ENCODE measurements around the gene OR10G3. TPM values are rescaled to one million over a fixed set of nuclear protein-coding genes. Genes with fewer than 3 reads are reported as not detected.

Gene OR10G3, protein sequence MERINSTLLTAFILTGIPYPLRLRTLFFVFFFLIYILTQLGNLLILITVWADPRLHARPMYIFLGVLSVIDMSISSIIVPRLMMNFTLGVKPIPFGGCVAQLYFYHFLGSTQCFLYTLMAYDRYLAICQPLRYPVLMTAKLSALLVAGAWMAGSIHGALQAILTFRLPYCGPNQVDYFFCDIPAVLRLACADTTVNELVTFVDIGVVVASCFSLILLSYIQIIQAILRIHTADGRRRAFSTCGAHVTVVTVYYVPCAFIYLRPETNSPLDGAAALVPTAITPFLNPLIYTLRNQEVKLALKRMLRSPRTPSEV
- total RNA-seq = not detected in 2 replicates

DNA sequence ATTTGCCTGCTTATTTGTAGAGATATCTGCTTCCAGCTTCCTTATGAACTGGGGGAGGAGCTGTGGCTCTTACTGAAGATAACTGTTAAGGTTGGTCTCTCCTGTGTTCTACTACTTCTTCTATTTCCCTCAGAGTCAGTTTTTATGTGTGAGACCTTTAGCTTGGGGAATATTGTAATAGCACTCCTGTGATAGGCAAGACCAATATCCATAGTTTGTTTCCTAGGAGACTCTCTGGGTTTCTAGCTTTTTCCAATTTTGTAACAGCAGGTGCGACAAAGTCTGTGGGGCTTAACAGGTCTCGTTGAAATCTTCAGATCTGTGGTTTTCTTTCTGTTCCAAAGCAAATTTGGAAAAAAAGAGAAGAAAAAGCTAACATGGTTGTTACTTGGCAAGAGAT lies at the start of gene OR10G3:
Gene OR10G3, minus strand, starts transcription at position 101 of the 400 bp plus-strand sequence. CDS start 9,332 bp downstream, outside the sequence.

DNA sequence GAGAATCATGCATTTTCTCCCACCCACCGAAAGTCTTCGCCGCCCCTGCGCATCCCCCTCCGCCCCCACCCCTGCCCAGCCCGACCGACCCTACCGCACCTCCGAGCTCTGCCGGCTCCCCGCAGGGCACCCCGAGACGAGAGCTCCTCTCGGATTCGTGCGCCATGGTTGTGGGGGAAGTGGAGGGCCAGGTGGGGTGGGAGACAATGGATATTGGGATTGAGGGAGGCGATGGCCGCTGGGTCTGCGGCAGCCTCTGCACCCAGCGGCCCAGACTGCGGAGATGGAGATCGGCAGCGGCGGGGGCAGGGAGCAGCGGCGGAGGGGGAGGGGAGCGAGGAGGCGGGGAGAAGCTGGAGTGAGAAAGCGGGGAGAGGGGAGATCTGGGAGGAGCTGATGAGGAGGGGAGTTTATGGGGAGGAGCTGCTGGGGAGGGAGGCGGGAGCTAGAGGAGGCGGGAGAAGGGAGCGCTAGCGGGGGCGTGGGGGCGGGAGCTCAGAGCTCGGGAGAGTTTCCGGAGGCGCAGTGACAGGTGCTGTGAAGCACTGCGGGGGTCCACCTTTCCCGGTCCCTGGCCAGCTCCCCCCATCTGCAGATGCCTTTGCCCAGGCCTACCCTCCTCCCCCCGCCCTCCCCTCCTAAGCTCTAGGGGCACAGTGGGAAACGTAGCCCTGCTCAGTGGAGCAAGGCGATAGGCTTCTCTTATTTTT lies 53.8 kb downstream of the OR10G3 start, which contains the start of gene SALL2:
Gene SALL2, minus strand, starts transcription at position 385 of the 710 bp plus-strand sequence. Its CDS starts 219 bp downstream, at position 166.

Other genes starting within 250 kb of the OR10G3 start
- 72.8 and 95.0 TPM in 2 replicates for gene SUPT16H, start 196.1 kb downstream of the OR10G3 start, total RNA-seq
- gene CHD8, start 124.0 kb downstream of the OR10G3 start, total RNA-seq = 47.5 and 80.7 TPM in 2 replicates
- 22.9 and 30.6 TPM in 2 replicates for gene RAB2B, start 103.1 kb downstream of the OR10G3 start, total RNA-seq
- 18.1 and 40.8 TPM in 2 replicates for gene TOX4, start 102.9 kb downstream of the OR10G3 start, total RNA-seq
- 34.9 and 49.2 TPM in 2 replicates for gene METTL3, start 68.7 kb downstream of the OR10G3 start, total RNA-seq
- gene SALL2, start 53.7 kb downstream of the OR10G3 start, total RNA-seq = under 0.01 and 0.71 TPM in 2 replicates
- not detected in 2 replicates for gene OR10G2, start 54.9 kb upstream of the OR10G3 start, total RNA-seq
- gene OR4E2, start 73.8 kb upstream of the OR10G3 start, total RNA-seq = not detected in 2 replicates
- gene OR4E1, start 93.7 kb upstream of the OR10G3 start, total RNA-seq = not detected in 2 replicates

All from nasal cavity respiratory epithelium epithelial cell of viscerocranial mucosa (primary cell).